ENCODE data around the gene FBXL7.

DNA sequence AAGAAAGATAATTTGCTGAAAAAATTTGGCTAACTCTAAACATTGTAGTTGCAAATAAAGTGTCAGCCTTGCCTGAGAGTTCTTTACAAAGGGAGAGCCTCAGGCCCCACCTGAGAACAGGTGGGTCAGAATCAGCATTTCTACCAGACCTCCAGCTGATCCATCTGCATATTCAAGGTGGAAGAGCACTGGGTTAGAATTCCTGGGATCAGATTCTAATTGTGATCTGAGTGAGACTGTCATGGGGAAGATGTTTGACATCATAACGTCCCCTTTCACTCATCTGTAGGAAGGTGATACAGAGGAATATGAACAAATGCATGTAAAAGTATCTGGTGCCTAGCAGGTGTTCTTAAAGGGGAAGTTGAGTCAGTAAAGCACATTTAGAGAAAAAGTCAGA is 54.6 kb downstream of the FBXL7 start:
- TF ChIP-seq POLR2A (IDR thresholded peaks at IDR 0.05) (no peak), POLR2AphosphoS5 (IDR thresholded peaks at IDR 0.05) (no peak)
- TF ChIP-seq, protein P1, sequence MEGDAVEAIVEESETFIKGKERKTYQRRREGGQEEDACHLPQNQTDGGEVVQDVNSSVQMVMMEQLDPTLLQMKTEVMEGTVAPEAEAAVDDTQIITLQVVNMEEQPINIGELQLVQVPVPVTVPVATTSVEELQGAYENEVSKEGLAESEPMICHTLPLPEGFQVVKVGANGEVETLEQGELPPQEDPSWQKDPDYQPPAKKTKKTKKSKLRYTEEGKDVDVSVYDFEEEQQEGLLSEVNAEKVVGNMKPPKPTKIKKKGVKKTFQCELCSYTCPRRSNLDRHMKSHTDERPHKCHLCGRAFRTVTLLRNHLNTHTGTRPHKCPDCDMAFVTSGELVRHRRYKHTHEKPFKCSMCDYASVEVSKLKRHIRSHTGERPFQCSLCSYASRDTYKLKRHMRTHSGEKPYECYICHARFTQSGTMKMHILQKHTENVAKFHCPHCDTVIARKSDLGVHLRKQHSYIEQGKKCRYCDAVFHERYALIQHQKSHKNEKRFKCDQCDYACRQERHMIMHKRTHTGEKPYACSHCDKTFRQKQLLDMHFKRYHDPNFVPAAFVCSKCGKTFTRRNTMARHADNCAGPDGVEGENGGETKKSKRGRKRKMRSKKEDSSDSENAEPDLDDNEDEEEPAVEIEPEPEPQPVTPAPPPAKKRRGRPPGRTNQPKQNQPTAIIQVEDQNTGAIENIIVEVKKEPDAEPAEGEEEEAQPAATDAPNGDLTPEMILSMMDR (IDR thresholded peaks at IDR 0.05 in 8 of 11, conservative IDR thresholded peaks at IDR 0.05 in 3 of 11) = no peak

Measured in spleen (tissue), 7 donors.